Endothelial cell of umbilical vein (primary cell): ENCODE measurements around the gene DIO3. TPM values are rescaled to one million over a fixed set of nuclear protein-coding genes. Genes with fewer than 3 reads are reported as not detected.

ENCODE experiments used
- BruUV-seq: library from RNA; stranded (reverse); fragments of 400-500 nt; replicated peaks from 2 replicates; lab custom pipeline; 2021; lab: Mats Ljungman, UMichigan
- CTCF ChIA-PET: fragments of 300-600, 350-600 bp; sonication (Branson Sonifier 250); formaldehyde crosslinking; loops from one replicate; lab custom pipeline; 2021; ENCODE audit warnings: antibody characterized with exemption, inconsistent platforms; lab: Charles Lee
- POLR2A ChIA-PET: fragments of 300-600, 350-600 bp; sonication (Branson Sonifier 250); formaldehyde crosslinking; loops from one replicate; lab custom pipeline; 2021; ENCODE audit warnings: antibody characterized with exemption, inconsistent platforms; lab: Charles Lee
- DNase-seq: peaks from one replicate; pipeline ENCODE4 v3.0.0-alpha.2; 2011; ENCODE audit warnings: low read depth, low spot score
- FAIRE-seq: peaks from 2 replicates; lab custom pipeline; 2011; peaks lifted over from hg19 to GRCh38; lab: Jason Lieb, UNC
- H2AFZ ChIP-seq: 2 replicates; pipeline ENCODE4 v1.6.0; 2012; ENCODE audit warnings: low read depth, low read length, control low read depth, inconsistent platforms
- H3K27ac ChIP-seq: 2 replicates; pipeline ENCODE4 v1.5.1; 2011; ENCODE audit warnings: low read depth, mild to moderate bottlenecking, control low read depth, low read length, moderate library complexity; ENCODE audit not compliant: insufficient read depth
- H3K27me3 ChIP-seq, 2 experiments: 2 replicates each; pipeline versions ENCODE4 v1.6.0 to v1.6.1; 2011; ENCODE audit warnings: low read length in 2 of 2, mixed read lengths in 1 of 2; ENCODE audit not compliant: control insufficient read depth in 2 of 2, insufficient read depth in 2 of 2
- H3K36me3 ChIP-seq, 2 experiments: 2 replicates in 1 of 2; 3 replicates in 1 of 2; pipeline ENCODE4 v1.5.1; 2011; ENCODE audit warnings: low read length in 2 of 2, mild to moderate bottlenecking in 1 of 2, moderate library complexity in 1 of 2; ENCODE audit not compliant: control insufficient read depth in 2 of 2, insufficient read depth in 2 of 2; ENCODE audit errors: extremely low read depth in 1 of 2
- H3K4me1 ChIP-seq: 3 replicates; pipeline ENCODE4 v1.5.1; 2011; ENCODE audit warnings: mild to moderate bottlenecking, low read length; ENCODE audit not compliant: control insufficient read depth, insufficient read depth; ENCODE audit errors: extremely low read depth
- H3K4me2 ChIP-seq: 2 replicates; pipeline ENCODE4 v1.6.1; 2011; ENCODE audit warnings: low read length, control low read depth, mixed read lengths; ENCODE audit not compliant: insufficient read depth
- H3K4me3 ChIP-seq, 3 experiments: fragments of 200-600 bp in 1 of 3; sonication (generic), shearing (Covaris generic) in 1 of 3; replicated peaks in 1 of 3; 2 replicates each; pipeline ENCODE4 v1.5.1; 2011 to 2016; ENCODE audit warnings: control low read depth in 3 of 3, low read length in 3 of 3, mild to moderate bottlenecking in 2 of 3, inconsistent platforms in 1 of 3, low read depth in 1 of 3, moderate library complexity in 1 of 3; ENCODE audit not compliant: insufficient read depth in 1 of 3
- H3K79me2 ChIP-seq: 2 replicates; pipeline ENCODE4 v1.6.0; 2012; ENCODE audit warnings: low read length, inconsistent platforms; ENCODE audit not compliant: control insufficient read depth, insufficient read depth
- H3K9ac ChIP-seq: replicated peaks from 2 replicates; pipeline ENCODE3; 2011; ENCODE audit warnings: low read length, control low read depth; ENCODE audit not compliant: insufficient read depth; ENCODE audit errors: extremely low read depth
- H3K9me1 ChIP-seq: replicated peaks from 3 replicates; pipeline ENCODE4 v1.6.0; 2011; ENCODE audit warnings: mild to moderate bottlenecking, low read length; ENCODE audit not compliant: control insufficient read depth, insufficient read depth; ENCODE audit errors: extremely low read depth
- H3K9me3 ChIP-seq: replicated peaks from 2 replicates; pipeline ENCODE4 v1.5.1; 2012; ENCODE audit warnings: low read length, inconsistent platforms; ENCODE audit not compliant: control insufficient read depth, insufficient read depth
- H4K20me1 ChIP-seq: replicated peaks from 2 replicates; pipeline ENCODE3; 2011; ENCODE audit warnings: mild to moderate bottlenecking, low read length; ENCODE audit not compliant: control insufficient read depth, insufficient read depth; ENCODE audit errors: extremely low read depth
- CTCF ChIP-seq, 2 donors: IDR thresholded peaks; 1 replicate in 1 of 2; 2 replicates in 1 of 2; pipeline ENCODE4 v1.5.1; 2011; ENCODE audit warnings: low read length in 2 of 2, mild to moderate bottlenecking in 2 of 2, moderate library complexity in 2 of 2, control low read depth in 1 of 2, inconsistent platforms in 1 of 2, low read depth in 1 of 2; ENCODE audit not compliant: insufficient read depth in 1 of 2; ENCODE audit errors: extremely low read depth in 1 of 2
- EZH2 ChIP-seq: IDR thresholded peaks from 2 replicates; pipeline ENCODE4 v1.6.1; 2012; ENCODE audit warnings: borderline replicate concordance, low read depth, mild to moderate bottlenecking, moderate library complexity, low read length, inconsistent platforms; ENCODE audit not compliant: severe bottlenecking
- FOS ChIP-seq: IDR thresholded peaks from 2 replicates; pipeline ENCODE4 v1.6.1; 2011; ENCODE audit warnings: mild to moderate bottlenecking, low read length, moderate library complexity, borderline replicate concordance; ENCODE audit not compliant: insufficient read depth
- GATA2 ChIP-seq: IDR thresholded peaks from 2 replicates; pipeline ENCODE4 v1.7.0; 2011; ENCODE audit warnings: low read depth, mild to moderate bottlenecking, moderate library complexity, mixed read lengths, low read length; ENCODE audit not compliant: insufficient read length, insufficient read depth
- JUN ChIP-seq: IDR thresholded peaks from 2 replicates; pipeline ENCODE4 v1.6.1; 2011; ENCODE audit warnings: borderline replicate concordance, low read depth; ENCODE audit not compliant: insufficient read length, insufficient read depth
- MAX ChIP-seq: IDR thresholded peaks from 2 replicates; pipeline ENCODE4 v1.6.1; 2011; ENCODE audit not compliant: insufficient read depth, insufficient read length
- MYC ChIP-seq: IDR thresholded peaks from one replicate; pipeline ENCODE4 v1.6.1; 2011; ENCODE audit warnings: mild to moderate bottlenecking, low read depth, low read length
- POLR2A ChIP-seq: IDR thresholded peaks from 2 replicates; pipeline ENCODE4 v1.6.1; 2012; ENCODE audit warnings: low read depth, mild to moderate bottlenecking, control low read depth, low read length
- POLR2AphosphoS5 ChIP-seq: IDR thresholded peaks from 2 replicates; pipeline ENCODE4 v1.6.1; 2012; ENCODE audit warnings: low read depth, mild to moderate bottlenecking, control low read depth, low read length, moderate library complexity; ENCODE audit not compliant: insufficient read depth
- dilution Hi-C: fragments of 300-500 bp; cut with MboI; formaldehyde crosslinking; loops from one replicate; pipeline ENCODE4 v1.15.0; 2019; ENCODE audit warnings: low sequenced_read_pairs; ENCODE audit not compliant: extremely low pct_ligation_motif_present
- intact Hi-C: fragments of 100-400 bp; cut with micrococcal nuclease; formaldehyde crosslinking; loops from one replicate; pipeline ENCODE4 v1.10.0; 2022
- polyA plus RNA-seq, 4 experiments: library from polyadenylated mRNA; depleted of rRNA in 3 of 4; stranded (reverse) in 3 of 4; unstranded in 1 of 4; fragments of >200 nt; gene quantifications; 2 replicates each; pipeline versions ENCODE4 v1.2.1 to v1.2.3, GENCODE V29; 2011 to 2012; ENCODE audit warnings: missing spikeins in 1 of 4
- total RNA-seq: library from RNA; stranded (reverse); gene quantifications from 2 replicates; pipeline ENCODE4 v1.2.3, GENCODE V29; 2021

The DIO3 gene
- total and polyA plus RNA-seq, 2 donors (not counting 3 experiments of a cell fraction or from before 2014, with no cell fraction given), result not detected

DNA sequence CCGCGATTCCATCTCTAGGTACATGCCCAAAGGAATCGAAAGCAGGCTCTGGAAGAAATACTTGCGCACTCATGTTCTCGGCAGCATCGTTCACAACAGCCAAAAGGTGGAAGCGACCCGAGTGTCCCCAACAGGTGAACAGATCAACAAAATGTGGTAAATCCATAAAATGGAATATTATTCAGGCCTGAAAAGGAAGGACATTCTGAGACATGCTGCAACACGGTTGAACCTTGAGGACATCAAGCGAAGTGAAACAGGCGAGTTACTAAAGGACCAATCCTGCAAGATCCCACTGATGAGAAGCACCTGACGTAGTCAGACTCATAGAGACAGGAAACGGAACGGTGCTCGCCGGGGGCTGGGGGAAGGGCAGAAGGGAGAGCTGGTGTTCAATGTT lies 17.5 kb upstream of the DIO3 start:
- H3K79me2 ChIP-seq, result no peaks in the 10 kb centered on the region
- H3K4me3 ChIP-seq, result no peak overlapping the region
- H3K36me3 ChIP-seq, result no peaks in the 10 kb centered on the region
- intact Hi-C loops, result no loop called here
- H4K20me1 ChIP-seq, result no peaks in the 10 kb centered on the region
- no peak for FAIRE-seq
- dilution Hi-C loops, result no loop called here
- H3K27me3 ChIP-seq, result no peaks in the 10 kb centered on the region
- TF ChIP-seq EZH2 (no peak), FOS (no peak), MYC (no peak), POLR2AphosphoS5 (no peak), POLR2A (no peak), CTCF (IDR thresholded peaks at IDR 0.05; ENCODE audit: extremely low read depth in 1 of 2, insufficient read depth in 1 of 2, low read depth in 1 of 2, low read length in 2 of 2) (no peak), MAX (no peak), GATA2 (no peak), JUN (no peak)
- no peaks in the 10 kb centered on the region for H3K4me1 ChIP-seq
- DNase-seq, result no peak
- ChIA-PET POLR2A (no interaction called here), CTCF (no interaction called here)
- no peak overlapping the region for H2AFZ ChIP-seq
- no peak overlapping the region for H3K4me2 ChIP-seq
- no peak overlapping the region for H3K27ac ChIP-seq
- H3K9me1 ChIP-seq, result no peaks in the 10 kb centered on the region
- no TSS peak for BruUV-seq
- H3K9ac ChIP-seq, result no peak overlapping the region
- H3K9me3 ChIP-seq, result no peaks in the 10 kb centered on the region
